PC-9 (cell line): ENCODE data around the gene KRT77. TPM values are rescaled to one million over a fixed set of nuclear protein-coding genes. Genes with fewer than 3 reads are reported as not detected.

Experiments used
- BruUV-seq: library from RNA; stranded (reverse); fragments of 400-500 nt; replicated peaks from 2 replicates; lab custom pipeline; 2021; lab: Mats Ljungman, UMichigan
- CTCF ChIA-PET: fragments of 300-600 bp; sonication (Branson Sonifier 250); formaldehyde crosslinking; loops from one replicate; lab custom pipeline; 2022; ENCODE audit warnings: antibody characterized with exemption; lab: Charles Lee
- POLR2A ChIA-PET: fragments of 300-600 bp; sonication (Branson Sonifier 250); formaldehyde crosslinking; loops from one replicate; lab custom pipeline; 2022; ENCODE audit warnings: antibody characterized with exemption; ENCODE audit not compliant: unreplicated experiment; lab: Charles Lee
- DNase-seq, 2 experiments: peaks; one replicate each; pipeline versions ENCODE4 v3.0.0 to v3.0.0-alpha.2; 2015 to 2022; ENCODE audit warnings: mixed read lengths in 1 of 2
- H2AFZ ChIP-seq: fragments of 200-600 bp; sonication (generic); 2 replicates; pipeline ENCODE4 v1.8.1; 2017; ENCODE audit warnings: antibody characterized with exemption
- H3F3A ChIP-seq: fragments of 200-600 bp; sonication (generic); 2 replicates; pipeline ENCODE4 v1.8.1; 2017; ENCODE audit warnings: antibody characterized with exemption, mild to moderate bottlenecking, low read depth; ENCODE audit not compliant: insufficient read depth
- H3K27ac ChIP-seq: fragments of 200-600 bp; sonication (generic); 2 replicates; pipeline ENCODE4 v1.6.1; 2016; ENCODE audit warnings: mixed run types
- H3K27me3 ChIP-seq: fragments of 200-600 bp; sonication (generic); 2 replicates; pipeline ENCODE4 v1.6.1; 2016; ENCODE audit warnings: low read depth, mixed run types; ENCODE audit not compliant: insufficient read depth
- H3K36me3 ChIP-seq: fragments of 200-600 bp; sonication (generic); 2 replicates; pipeline ENCODE4 v1.6.1; 2016; ENCODE audit warnings: low read depth, mixed run types
- H3K4me1 ChIP-seq: fragments of 200-600 bp; sonication (generic); replicated peaks from 2 replicates; pipeline ENCODE4 v1.6.1; 2016; ENCODE audit warnings: mixed run types; ENCODE audit not compliant: insufficient read depth
- H3K4me2 ChIP-seq: fragments of 200-600 bp; sonication (generic); 2 replicates; pipeline ENCODE4 v1.6.1; 2017; ENCODE audit warnings: mixed run types
- H3K4me3 ChIP-seq: fragments of 200-600 bp; sonication (generic); 2 replicates; pipeline ENCODE4 v1.6.1; 2016; ENCODE audit warnings: mixed run types
- H3K79me2 ChIP-seq: fragments of 200-600 bp; sonication (generic); 2 replicates; pipeline ENCODE4 v1.6.1; 2017; ENCODE audit warnings: low read depth, mixed run types
- H3K9me2 ChIP-seq: fragments of 200-600 bp; sonication (generic); 2 replicates; pipeline ENCODE4 v1.8.1; 2017; ENCODE audit warnings: mild to moderate bottlenecking; ENCODE audit not compliant: insufficient read depth
- H3K9me3 ChIP-seq: fragments of 200-600 bp; sonication (generic); 2 replicates; pipeline ENCODE4 v1.8.1; 2016; ENCODE audit warnings: low read depth; ENCODE audit not compliant: insufficient read depth
- H4K20me1 ChIP-seq: fragments of 200-600 bp; sonication (generic); 2 replicates; pipeline ENCODE4 v1.8.1; 2017; ENCODE audit not compliant: insufficient read depth
- CTCF ChIP-seq: fragments of 200-600 bp; sonication (generic); conservative IDR thresholded peaks from 2 replicates; pipeline ENCODE4 v1.6.1; 2017; ENCODE audit warnings: mixed run types, antibody characterized with exemption, mild to moderate bottlenecking, moderate library complexity
- EZH2 ChIP-seq: fragments of 200-600 bp; sonication (generic); IDR thresholded peaks from 2 replicates; pipeline ENCODE4 v1.8.0; 2017; ENCODE audit warnings: antibody characterized with exemption, low read depth
- intact Hi-C: fragments of 100-400 bp; cut with micrococcal nuclease; formaldehyde crosslinking; loops from one replicate; pipeline ENCODE4 v1.10.0; 2022; ENCODE audit not compliant: unreplicated experiment
- total RNA-seq: library from RNA; stranded (reverse); gene quantifications from 2 replicates; pipeline ENCODE4 v1.2.3, GENCODE V29; 2021

KRT77 gene
- total RNA-seq, 1 experiment from 2014 or later, result not detected

GRCh38 chr12:52684431-52684830 lies 18.9 kb downstream of the KRT77 start:
- Histone ChIP-seq H3K4me3 (no peak overlapping the region), H3K4me2 (no peak overlapping the region), H3K9me2 (no peaks in the 10 kb centered on the region), H4K20me1 (no peaks in the 10 kb centered on the region), H3K36me3 (no peaks in the 10 kb centered on the region), H3K79me2 (no peaks in the 10 kb centered on the region), H3K27ac (no peak overlapping the region), H3K4me1 (peaks cover 15% of the 10 kb centered on the region), H3K27me3 (no peaks in the 10 kb centered on the region), H2AFZ (no peak overlapping the region), H3K9me3 (no peaks in the 10 kb centered on the region), H3F3A (peaks cover 12% of the 10 kb centered on the region; the same call in 1 of the 2 replicates)
- TF ChIP-seq CTCF (no peak), EZH2 (no peak)
- POLR2A ChIA-PET, result no interaction called here
- BruUV-seq, result no TSS peak
- intact Hi-C loops, result no loop called here
- DNase-seq, result no peak
- CTCF ChIA-PET, result no interaction called here

- no peak overlapping the region for H3K27ac ChIP-seq
- TF ChIP-seq CTCF (no peak), EZH2 (no peak)
- no TSS peak for BruUV-seq
- H3K4me2 ChIP-seq, result no peak overlapping the region
- no peaks in the 10 kb centered on the region for H3K36me3 ChIP-seq
- H2AFZ ChIP-seq, result no peak overlapping the region
- ChIA-PET POLR2A (no interaction called here), CTCF (no interaction called here)
- intact Hi-C loops, result no loop called here
- H3K9me3 ChIP-seq, result no peaks in the 10 kb centered on the region
- DNase-seq, result no peak
- H3F3A ChIP-seq, result peaks cover 12% of the 10 kb centered on the region; the same call in 1 of the 2 replicates
- H3K27me3 ChIP-seq, result no peaks in the 10 kb centered on the region
- no peaks in the 10 kb centered on the region for H3K9me2 ChIP-seq
- peaks cover 15% of the 10 kb centered on the region for H3K4me1 ChIP-seq
- H3K79me2 ChIP-seq, result no peaks in the 10 kb centered on the region
- no peak overlapping the region for H3K4me3 ChIP-seq
- no peaks in the 10 kb centered on the region for H4K20me1 ChIP-seq
Measured at GRCh38 chr12:52683575-52684300, 19.6 kb downstream of the KRT77 start.

- BruUV-seq, result no TSS peak
- ChIA-PET POLR2A (no interaction called here), CTCF (no interaction called here)
Measured at GRCh38 chr12:52682938-52683574, 20.3 kb downstream of the KRT77 start.

More at GRCh38 chr12:52682938-52683574, 20.3 kb downstream of the KRT77 start:
- DNase-seq, result no peak
- H3K4me3 ChIP-seq, result no peak overlapping the region
- TF ChIP-seq CTCF, result no peak
- no peak for TF ChIP-seq EZH2
- H4K20me1 ChIP-seq, result no peaks in the 10 kb centered on the region
- intact Hi-C loops, result no loop called here
- no peaks in the 10 kb centered on the region for H3K36me3 ChIP-seq
- H3K79me2 ChIP-seq, result no peaks in the 10 kb centered on the region
- peaks cover 13% of the 10 kb centered on the region for H3K4me1 ChIP-seq
- peaks cover 9% of the 10 kb centered on the region; the same call in 1 of the 2 replicates for H3F3A ChIP-seq
- H3K27ac ChIP-seq, result no peak overlapping the region
- H3K9me2 ChIP-seq, result no peaks in the 10 kb centered on the region
- no peaks in the 10 kb centered on the region for H3K9me3 ChIP-seq
- H3K4me2 ChIP-seq, result no peak overlapping the region
- no peaks in the 10 kb centered on the region for H3K27me3 ChIP-seq
- no peak overlapping the region for H2AFZ ChIP-seq
